ENCODE data around the gene DMD. TPM values are rescaled to one million over a fixed set of nuclear protein-coding genes. Genes with fewer than 3 reads are reported as not detected.

The DMD gene
- total RNA-seq, 1 donor: 32.4 TPM

GRCh38 chrX:31606771-31607170, 1604.6 kb downstream of the DMD start:
- no peak overlapping the region for H3K4me3 ChIP-seq (ENCODE audit: low read depth, low read length)
- no peak for TF ChIP-seq CTCF (IDR thresholded peaks at IDR 0.05; ENCODE audit: insufficient read depth, low read depth, low read length)
- DNase-seq (ENCODE audit: low read depth): no peak

- no peak for TF ChIP-seq CTCF (IDR thresholded peaks at IDR 0.05; ENCODE audit: insufficient read depth, low read depth, low read length)
- no peak overlapping the region for H3K4me3 ChIP-seq (ENCODE audit: low read depth, low read length)
- no peak for DNase-seq (ENCODE audit: low read depth)
These were observed 1606.6 kb downstream of the DMD start for GRCh38 chrX:31604629-31605221.

- peak; percentile 20 for DNase-seq (ENCODE audit: low read depth)
- no peak overlapping the region for H3K4me3 ChIP-seq (ENCODE audit: low read depth, low read length)
- no peak for TF ChIP-seq CTCF (IDR thresholded peaks at IDR 0.05; ENCODE audit: insufficient read depth, low read depth, low read length)
These were observed 1607.8 kb downstream of the DMD start for GRCh38 chrX:31603411-31604120.

GRCh38 chrX:31600823-31601222, 1610.5 kb downstream of the DMD start:
- H3K4me3 ChIP-seq (ENCODE audit: low read depth, low read length): no peak overlapping the region
- no peak for TF ChIP-seq CTCF (IDR thresholded peaks at IDR 0.05; ENCODE audit: insufficient read depth, low read depth, low read length)
- DNase-seq (ENCODE audit: low read depth): no peak

GRCh38 chrX:31593353-31593752, 1618.0 kb downstream of the DMD start:
- TF ChIP-seq CTCF (IDR thresholded peaks at IDR 0.05; ENCODE audit: insufficient read depth, low read depth, low read length): no peak
- DNase-seq (ENCODE audit: low read depth): peak; percentile 2

GRCh38 chrX:31591355-31591754, 1620.0 kb downstream of the DMD start:
- no peak overlapping the region for H3K4me3 ChIP-seq (ENCODE audit: low read depth, low read length)
- TF ChIP-seq CTCF (IDR thresholded peaks at IDR 0.05; ENCODE audit: insufficient read depth, low read depth, low read length): no peak
- no peak for DNase-seq (ENCODE audit: low read depth)

More at GRCh38 chrX:31593353-31593752, 1618.0 kb downstream of the DMD start:
- H3K4me3 ChIP-seq (ENCODE audit: low read depth, low read length): no peak overlapping the region
